IPS-18a (cell line): ENCODE measurements around the gene GIPC1.
"Not testable (repeated sequence)": the region's sequence is repeated elsewhere in the genome, so short reads cannot be mapped to it uniquely, and the experiment has no call there.

ENCODE experiments used
- H3K27ac ChIP-seq: one replicate; pipeline ENCODE4 v1.5.1; 2013; ENCODE audit warnings: low read length
- H3K27me3 ChIP-seq: one replicate; pipeline ENCODE4 v1.6.1; 2013; ENCODE audit warnings: mild to moderate bottlenecking, low read length; ENCODE audit not compliant: control insufficient read depth, insufficient read depth
- H3K36me3 ChIP-seq: one replicate; pipeline ENCODE4 v1.6.1; 2013; ENCODE audit warnings: low read depth, low read length; ENCODE audit not compliant: control insufficient read depth
- H3K4me1 ChIP-seq: one replicate; pipeline ENCODE4 v1.6.1; 2013; ENCODE audit warnings: low read depth, low read length; ENCODE audit not compliant: control insufficient read depth
- H3K4me3 ChIP-seq: one replicate; pipeline ENCODE4 v1.5.1; 2013; ENCODE audit warnings: low read length
- H3K9ac ChIP-seq: one replicate; pipeline ENCODE4 v1.6.1; 2013; ENCODE audit warnings: mild to moderate bottlenecking, low read length, moderate library complexity
- H3K9me3 ChIP-seq: one replicate; pipeline ENCODE4 v1.6.1; 2013; ENCODE audit warnings: low read depth, low read length; ENCODE audit not compliant: control insufficient read depth

GIPC1 gene

GRCh38 chr19:14496029-14496833 is at the start of gene GIPC1:
TSS of gene GIPC1 (minus strand) at chr19:14496127. CDS start at chr19:14482976, 13,151 bp downstream.
- Histone ChIP-seq H3K27ac (no peak within 1 kb of the TSS), H3K4me3 (peak within 1 kb of the TSS; percentile 89), H3K4me1 (peaks cover 12% of the 10 kb centered on the region), H3K9me3 (no peaks in the 10 kb centered on the region), H3K9ac (peak within 1 kb of the TSS; percentile 48), H3K36me3 (no peaks in the 10 kb centered on the region), H3K27me3 (no peaks in the 10 kb centered on the region)

GRCh38 chr19:14545716-14546082 is 49.8 kb upstream of the GIPC1 start:
- peaks cover 4% of the 10 kb centered on the region for H3K4me1 ChIP-seq
- H3K27ac ChIP-seq: no peak overlapping the region
- H3K4me3 ChIP-seq: no peak overlapping the region
- no peaks in the 10 kb centered on the region for H3K9me3 ChIP-seq
- no peaks in the 10 kb centered on the region for H3K36me3 ChIP-seq
- H3K27me3 ChIP-seq: no peaks in the 10 kb centered on the region
- H3K9ac ChIP-seq: no peak overlapping the region

GRCh38 chr19:14544977-14545715 is 49.2 kb upstream of the GIPC1 start:
- Histone ChIP-seq H3K4me3 (no peak overlapping the region), H3K9ac (no peak overlapping the region), H3K4me1 (peaks cover 4% of the 10 kb centered on the region), H3K27ac (no peak overlapping the region), H3K36me3 (no peaks in the 10 kb centered on the region), H3K9me3 (no peaks in the 10 kb centered on the region), H3K27me3 (no peaks in the 10 kb centered on the region)

GRCh38 chr19:14544047-14544446 is 48.1 kb upstream of the GIPC1 start:
- Histone ChIP-seq H3K9me3 (no peaks in the 10 kb centered on the region), H3K9ac (no peak overlapping the region)

GRCh38 chr19:14542711-14543328 is 46.9 kb upstream of the GIPC1 start:
- peaks cover 4% of the 10 kb centered on the region for H3K4me1 ChIP-seq
- no peaks in the 10 kb centered on the region for H3K9me3 ChIP-seq
- H3K27ac ChIP-seq: no peak overlapping the region
- no peaks in the 10 kb centered on the region for H3K36me3 ChIP-seq
- no peak overlapping the region for H3K9ac ChIP-seq
- H3K27me3 ChIP-seq: no peaks in the 10 kb centered on the region
- H3K4me3 ChIP-seq: no peak overlapping the region

More at GRCh38 chr19:14544047-14544446, 48.1 kb upstream of the GIPC1 start:
- Histone ChIP-seq H3K27ac (no peak overlapping the region), H3K27me3 (no peaks in the 10 kb centered on the region), H3K4me3 (no peak overlapping the region), H3K4me1 (peaks cover 4% of the 10 kb centered on the region), H3K36me3 (no peaks in the 10 kb centered on the region)

- not testable (repeated sequence) for H3K4me1 ChIP-seq, H3K4me3 ChIP-seq, H3K9me3 ChIP-seq, H3K9ac ChIP-seq, H3K27ac ChIP-seq, H3K36me3 ChIP-seq, H3K27me3 ChIP-seq
Observed at GRCh38 chr19:14541979-14542378, 46.1 kb upstream of the GIPC1 start.

GRCh38 chr19:14540741-14541525 is 45.0 kb upstream of the GIPC1 start:
- Histone ChIP-seq H3K9me3 (no peaks in the 10 kb centered on the region), H3K4me1 (peaks cover 7% of the 10 kb centered on the region), H3K36me3 (no peaks in the 10 kb centered on the region), H3K9ac (no peak overlapping the region), H3K27me3 (no peaks in the 10 kb centered on the region), H3K27ac (no peak overlapping the region), H3K4me3 (no peak overlapping the region)

GRCh38 chr19:14536926-14537692 is 41.2 kb upstream of the GIPC1 start:
- peak overlapping the region; percentile 4 for H3K4me3 ChIP-seq

GRCh38 chr19:14533450-14533849 is 37.5 kb upstream of the GIPC1 start:
- Histone ChIP-seq H3K4me1 (peaks cover 8% of the 10 kb centered on the region), H3K36me3 (no peaks in the 10 kb centered on the region), H3K27me3 (no peaks in the 10 kb centered on the region)

More at GRCh38 chr19:14536926-14537692, 41.2 kb upstream of the GIPC1 start:
- no peak overlapping the region for H3K9ac ChIP-seq
- H3K9me3 ChIP-seq: no peaks in the 10 kb centered on the region
- H3K4me1 ChIP-seq: peaks cover 2% of the 10 kb centered on the region
- H3K27me3 ChIP-seq: no peaks in the 10 kb centered on the region
- no peaks in the 10 kb centered on the region for H3K36me3 ChIP-seq
- H3K27ac ChIP-seq: no peak overlapping the region

GRCh38 chr19:14530506-14530905 is 34.6 kb upstream of the GIPC1 start:
- H3K9ac ChIP-seq: peak overlapping the region; percentile 74
- no peaks in the 10 kb centered on the region for H3K27me3 ChIP-seq
- H3K9me3 ChIP-seq: no peaks in the 10 kb centered on the region
- peak overlapping the region; percentile 81 for H3K4me3 ChIP-seq
- H3K27ac ChIP-seq: no peak overlapping the region
- no peaks in the 10 kb centered on the region for H3K36me3 ChIP-seq
- peaks cover 5% of the 10 kb centered on the region for H3K4me1 ChIP-seq

More at GRCh38 chr19:14533450-14533849, 37.5 kb upstream of the GIPC1 start:
- Histone ChIP-seq H3K27ac (no peak overlapping the region), H3K9me3 (no peaks in the 10 kb centered on the region), H3K4me3 (no peak overlapping the region), H3K9ac (no peak overlapping the region)
